ENCODE data around the gene ST7L.

GRCh38 chr1:112633628-112634027, 14.7 kb upstream of the ST7L start:
- TF ChIP-seq CTCF (IDR thresholded peaks at IDR 0.05) (no peak), POLR2A (IDR thresholded peaks at IDR 0.05) (no peak)

Measured in Peyer's patch (tissue), 4 donors.